IPS DF 6.9 (cell line): ENCODE measurements around the gene ZFPM1.

Source experiments
- DNase-seq: peaks from one replicate; pipeline ENCODE4 v3.0.0-alpha.2; 2013; ENCODE audit warnings: low read depth, low spot score
- H3K27ac ChIP-seq: one replicate; pipeline ENCODE4 v1.5.1; 2013; ENCODE audit warnings: low read length, control low read depth
- H3K27me3 ChIP-seq: 2 replicates; pipeline ENCODE4 v1.6.1; 2013; ENCODE audit warnings: mild to moderate bottlenecking, low read length; ENCODE audit not compliant: control insufficient read depth, insufficient read depth
- H3K36me3 ChIP-seq: 2 replicates; pipeline ENCODE4 v1.6.1; 2013; ENCODE audit warnings: low read length; ENCODE audit not compliant: control insufficient read depth, insufficient read depth
- H3K4me1 ChIP-seq: 2 replicates; pipeline ENCODE4 v1.6.1; 2013; ENCODE audit warnings: low read length; ENCODE audit not compliant: control insufficient read depth, insufficient read depth
- H3K4me3 ChIP-seq: 2 replicates; pipeline ENCODE4 v1.5.1; 2013; ENCODE audit warnings: mild to moderate bottlenecking, low read length
- H3K9me3 ChIP-seq: 2 replicates; pipeline ENCODE4 v1.6.1; 2013; ENCODE audit warnings: low read length, inconsistent platforms; ENCODE audit not compliant: control insufficient read depth, insufficient read depth
- WGBS: extraction: QIAGEN DNeasy Blood & Tissue Kit; methylation state at CpG from one replicate; pipeline ENCODE4 v1.1.7; 2013; ENCODE audit warnings: mixed read lengths, missing lambda C conversion rate; ENCODE audit not compliant: insufficient read length, insufficient coverage; 5-methylcytosine and 5-hydroxymethylcytosine counted together

Gene ZFPM1

DNA sequence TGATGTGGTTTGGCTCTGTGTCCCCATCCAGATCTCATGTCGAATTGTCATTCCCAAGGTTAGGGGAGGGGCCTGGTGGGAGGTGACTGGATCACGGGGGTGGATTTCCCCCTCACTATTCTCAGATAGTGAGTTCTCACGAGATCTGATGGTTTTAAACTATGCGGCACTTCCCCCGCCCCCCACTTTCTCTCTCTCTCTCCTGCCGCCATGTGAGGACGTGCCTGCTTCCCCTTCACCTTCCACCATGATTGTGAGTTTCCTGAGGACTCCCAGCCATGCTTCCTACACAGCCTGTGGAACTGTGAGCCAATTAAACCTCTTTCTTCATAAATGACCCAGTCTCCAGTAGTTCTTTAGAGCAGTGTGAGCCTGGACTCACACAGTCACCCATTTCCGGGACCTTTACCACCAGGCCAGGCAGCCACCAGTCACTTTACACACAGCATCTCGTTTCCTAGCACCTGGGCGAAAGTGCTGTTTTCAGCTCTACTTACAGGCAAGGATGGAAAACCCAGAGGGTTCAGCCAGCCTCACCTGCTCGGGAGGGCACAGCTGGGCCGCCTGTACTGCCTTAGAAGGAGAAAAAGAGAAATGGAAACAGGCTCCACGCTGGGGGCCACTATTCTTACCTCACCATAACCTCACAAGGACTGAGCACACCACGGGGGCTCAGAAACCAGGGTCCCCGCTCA is 103.4 kb downstream of the ZFPM1 start:
- H3K4me3 ChIP-seq: no peak overlapping the region
- no peaks in the 10 kb centered on the region for H3K4me1 ChIP-seq
- DNase-seq: no peak
- no CpG with 5 or more reads among the region's 15 CpGs for WGBS
- H3K27me3 ChIP-seq: no peaks in the 10 kb centered on the region
- no peaks in the 10 kb centered on the region for H3K9me3 ChIP-seq
- no peaks in the 10 kb centered on the region for H3K36me3 ChIP-seq
- H3K27ac ChIP-seq: no peak overlapping the region

DNA sequence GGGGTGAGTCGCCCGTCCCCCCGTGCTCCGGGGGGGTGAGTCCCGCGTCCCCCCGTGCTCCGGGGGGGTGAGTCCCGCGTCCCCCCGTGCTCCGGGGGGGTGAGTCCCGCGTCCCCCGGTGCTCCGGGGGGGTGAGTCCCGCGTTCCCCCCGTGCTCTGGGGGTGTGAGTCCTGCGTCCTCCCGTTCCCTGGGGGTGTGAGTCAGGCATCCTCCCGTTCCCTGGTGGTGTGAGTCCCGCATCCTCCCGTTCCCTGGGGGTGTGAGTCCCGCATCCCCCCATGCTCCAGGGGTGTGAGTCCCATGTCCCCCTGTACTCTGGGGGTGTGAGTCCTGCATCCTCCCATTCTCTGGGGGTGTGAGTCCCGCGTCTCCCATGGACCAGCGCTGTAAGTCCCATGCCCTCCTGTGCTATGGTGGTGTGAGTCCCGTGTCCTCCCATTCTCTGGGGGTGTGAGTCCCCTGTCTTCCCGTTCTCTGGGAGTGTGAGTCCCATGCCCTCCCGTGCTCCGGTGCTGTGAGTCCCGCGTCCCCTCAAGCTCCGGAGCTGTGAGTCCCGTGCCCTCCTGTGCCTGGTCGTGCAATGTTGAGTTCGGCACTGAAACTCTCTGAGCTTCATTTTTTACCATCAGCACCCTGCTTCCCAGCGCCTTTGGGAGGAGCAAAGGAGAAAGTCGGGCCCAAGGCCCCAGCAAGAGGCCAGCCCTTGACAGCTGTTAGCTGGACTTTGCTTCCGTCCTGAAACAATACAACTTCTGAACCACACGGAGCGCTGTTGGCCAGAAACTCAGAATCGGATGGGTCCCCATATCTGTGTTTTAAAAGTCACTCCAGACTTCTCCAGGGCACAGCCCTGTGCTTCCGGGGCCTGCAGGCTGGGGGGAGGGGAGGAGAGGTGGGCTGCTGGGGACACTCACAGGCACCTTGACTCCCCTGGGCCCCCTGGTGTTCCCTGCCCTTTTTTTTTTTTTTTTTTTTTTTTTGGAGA is 105.7 kb downstream of the ZFPM1 start:
- no CpG with 5 or more reads among the region's 45 CpGs for whole genome bisulfite sequencing
- no peak for DNase-seq
- H3K4me3 ChIP-seq: no peak overlapping the region

DNA sequence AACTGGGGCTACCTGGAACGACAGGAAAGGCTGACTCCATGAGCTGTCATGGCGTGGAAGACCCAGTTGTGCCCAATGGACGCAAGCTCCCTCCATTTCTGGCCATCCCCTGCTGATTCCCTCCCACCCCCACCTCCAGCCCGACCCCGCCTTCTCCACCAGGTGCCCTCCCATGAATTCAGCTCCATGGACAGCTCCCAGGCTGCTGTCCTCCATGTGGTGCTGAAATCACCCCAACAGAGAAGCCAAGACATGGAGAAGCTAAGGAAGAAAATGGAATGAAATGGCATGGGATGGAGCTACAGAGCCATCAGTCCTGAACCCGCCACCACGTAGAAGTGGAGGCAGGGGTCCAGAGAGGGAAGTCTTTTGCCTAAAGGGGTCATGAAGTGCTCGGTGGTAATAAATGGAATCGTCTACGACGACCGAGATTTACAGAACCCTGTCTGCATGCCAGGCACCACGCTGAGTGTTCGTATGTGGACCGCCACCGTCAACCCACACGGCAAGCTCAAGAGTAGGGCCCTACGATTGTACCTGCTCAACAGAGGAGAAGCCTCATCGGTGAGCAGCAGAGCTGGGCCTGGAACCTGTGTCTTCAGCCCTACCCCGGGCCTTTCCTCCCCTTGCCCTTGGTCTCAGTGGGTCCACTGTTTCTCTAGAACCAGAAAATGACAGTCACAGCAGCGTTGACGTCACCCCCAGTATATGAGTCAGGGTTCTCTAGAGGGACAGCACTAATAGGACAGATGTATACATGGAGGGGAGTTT is 107.8 kb downstream of the ZFPM1 start:
- Histone ChIP-seq H3K9me3 (no peaks in the 10 kb centered on the region), H3K27me3 (no peaks in the 10 kb centered on the region), H3K4me3 (no peak overlapping the region), H3K36me3 (no peaks in the 10 kb centered on the region), H3K4me1 (no peaks in the 10 kb centered on the region), H3K27ac (no peak overlapping the region)
- WGBS: no CpG with 5 or more reads among the region's 22 CpGs
- no peak for DNase-seq

More for the DNA sequence above, 105.7 kb downstream of the ZFPM1 start:
- no peaks in the 10 kb centered on the region for H3K4me1 ChIP-seq
- no peak overlapping the region for H3K27ac ChIP-seq
- H3K9me3 ChIP-seq: no peaks in the 10 kb centered on the region
- no peaks in the 10 kb centered on the region for H3K27me3 ChIP-seq
- no peaks in the 10 kb centered on the region for H3K36me3 ChIP-seq

DNA sequence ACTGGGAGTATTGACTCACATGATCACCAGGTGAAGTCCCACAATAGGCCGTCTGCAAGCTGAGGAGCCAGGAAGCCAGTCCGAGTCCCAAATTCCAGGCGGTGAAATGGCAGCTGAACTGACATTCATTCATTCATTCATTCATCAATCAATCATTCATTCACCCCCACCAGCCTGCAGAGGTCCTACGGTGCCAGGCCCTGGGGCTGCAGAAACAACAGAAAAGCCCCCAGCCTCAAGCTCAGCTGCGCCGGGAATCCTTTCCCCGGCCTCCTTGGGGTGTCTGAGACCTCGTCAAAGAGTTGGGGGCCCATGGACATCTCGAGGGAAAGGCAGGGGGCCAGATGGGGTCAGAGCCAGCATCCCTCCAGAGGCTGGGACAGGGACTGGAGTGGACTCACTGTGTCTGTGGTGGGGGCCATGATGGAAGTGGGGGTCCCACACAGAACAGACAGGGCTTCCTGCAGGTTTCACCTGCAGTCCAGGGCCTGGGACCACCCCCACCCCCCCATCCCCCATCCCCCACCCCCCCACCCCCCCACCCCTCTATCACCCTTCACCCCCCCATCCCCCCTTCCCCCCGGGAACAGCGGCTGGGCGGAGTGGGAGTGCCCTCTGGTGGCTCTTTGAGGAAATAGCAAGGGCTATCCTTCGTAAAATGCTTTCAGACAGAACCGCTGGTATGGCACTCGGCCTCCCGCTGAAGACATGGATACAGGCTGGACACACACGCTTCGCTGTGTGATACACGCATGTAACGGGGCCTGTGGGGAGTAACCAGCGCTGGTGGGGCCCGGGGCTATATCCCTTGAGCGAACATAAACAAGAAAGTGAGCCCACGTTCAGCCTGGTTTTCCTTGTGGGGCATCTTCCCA is 108.6 kb downstream of the ZFPM1 start:
- no peak for DNase-seq
- no peaks in the 10 kb centered on the region for H3K9me3 ChIP-seq
- no peaks in the 10 kb centered on the region for H3K4me1 ChIP-seq
- no peak overlapping the region for H3K27ac ChIP-seq
- H3K27me3 ChIP-seq: no peaks in the 10 kb centered on the region
- no CpG with 5 or more reads among the region's 24 CpGs for WGBS
- H3K36me3 ChIP-seq: no peaks in the 10 kb centered on the region
- no peak overlapping the region for H3K4me3 ChIP-seq

DNA sequence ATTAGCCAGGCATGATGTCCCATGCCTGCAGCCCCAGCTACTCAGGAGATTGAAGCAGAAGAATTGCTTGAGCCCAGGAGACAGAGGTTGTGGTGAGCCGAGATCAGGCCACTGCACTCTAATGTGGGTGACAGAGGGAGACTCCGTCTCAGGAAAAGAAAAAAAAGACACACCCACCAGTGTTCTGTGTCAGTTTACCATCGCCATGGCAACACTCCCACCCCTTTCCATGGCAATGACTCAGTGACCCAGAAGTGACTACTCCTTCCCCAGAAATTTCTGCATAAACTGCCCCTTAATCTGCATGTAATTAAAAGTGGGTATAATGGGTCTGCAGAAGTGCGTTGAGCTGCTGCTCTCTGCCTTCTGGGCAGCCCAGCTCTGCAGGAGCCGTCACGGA is 113.1 kb downstream of the ZFPM1 start:
- WGBS: no CpG with 5 or more reads among the region's 6 CpGs
- Histone ChIP-seq H3K27me3 (no peaks in the 10 kb centered on the region), H3K9me3 (no peaks in the 10 kb centered on the region), H3K36me3 (no peaks in the 10 kb centered on the region), H3K4me1 (peaks cover 2% of the 10 kb centered on the region; the same call in 1 of the 2 replicates), H3K4me3 (no peak overlapping the region), H3K27ac (no peak overlapping the region)
- no peak for DNase-seq

DNA sequence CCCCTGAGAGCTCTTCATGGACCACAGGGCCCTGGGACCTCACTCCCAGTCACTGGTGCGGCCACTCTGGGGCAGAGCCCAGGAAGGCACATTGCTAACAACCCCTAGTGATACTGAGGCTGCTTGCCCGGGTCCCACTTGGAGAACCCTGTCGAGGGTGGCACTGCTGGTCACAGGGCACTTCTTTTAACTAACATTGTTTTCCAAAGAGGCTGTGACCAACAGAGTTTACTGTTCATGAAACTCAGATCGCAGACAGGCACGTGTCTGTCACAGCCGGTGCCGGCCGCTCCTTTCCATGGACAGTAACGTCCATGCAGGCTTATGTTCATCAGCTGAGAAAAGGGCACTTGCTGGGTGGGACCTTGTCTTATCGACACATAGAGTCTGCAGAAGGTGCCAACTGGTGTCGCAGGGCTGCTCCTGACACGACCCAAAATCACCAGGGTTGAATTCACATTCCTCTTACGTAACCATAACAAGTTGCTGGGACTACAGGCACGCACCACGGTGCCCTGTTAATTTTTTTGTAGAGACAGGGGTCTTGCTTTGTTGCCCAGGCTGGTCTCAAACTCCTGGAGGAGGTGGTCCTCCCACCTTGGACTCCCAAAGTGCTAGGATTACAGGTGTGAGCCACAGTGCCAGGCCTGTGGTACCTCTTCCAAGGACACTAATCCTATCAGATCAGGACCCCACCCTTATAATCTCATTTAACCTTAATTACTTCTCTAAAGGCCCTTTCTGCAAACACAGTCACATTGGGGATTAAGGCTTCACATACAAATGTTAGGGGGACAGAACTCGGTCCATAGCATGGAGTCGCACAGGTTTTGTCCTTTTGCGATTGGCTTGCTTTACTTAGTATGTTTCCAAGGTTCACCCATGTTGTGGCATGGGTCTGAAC is 115.9 kb downstream of the ZFPM1 start:
- H3K9me3 ChIP-seq: no peaks in the 10 kb centered on the region
- H3K4me3 ChIP-seq: peak overlapping the region; percentile 73; the same call in 1 of the 2 replicates
- no peaks in the 10 kb centered on the region for H3K27me3 ChIP-seq
- no peak for DNase-seq
- no CpG with 5 or more reads among the region's 18 CpGs for WGBS
- H3K27ac ChIP-seq: no peak overlapping the region
- peaks cover 2% of the 10 kb centered on the region; the same call in 1 of the 2 replicates for H3K4me1 ChIP-seq
- no peaks in the 10 kb centered on the region for H3K36me3 ChIP-seq

DNA sequence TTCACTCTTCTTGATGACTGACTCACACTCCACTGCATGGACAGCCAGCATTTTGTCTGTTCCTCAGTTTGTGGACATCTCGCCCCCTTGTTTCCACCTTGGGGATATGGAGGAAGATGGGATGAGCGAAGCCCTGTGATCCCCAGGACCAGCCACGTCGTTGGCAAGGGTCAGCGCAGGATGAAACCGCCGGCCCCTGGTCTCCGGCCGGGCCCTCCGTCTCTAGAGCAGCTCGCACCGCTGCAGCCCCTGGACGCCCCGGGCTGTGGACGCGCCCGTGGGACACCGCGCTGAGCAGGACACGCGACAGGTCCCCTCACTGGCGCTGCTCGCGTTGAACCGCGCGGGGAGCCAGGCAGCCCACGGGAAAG is 116.5 kb downstream of the ZFPM1 start:
- Histone ChIP-seq H3K27me3 (no peaks in the 10 kb centered on the region), H3K4me3 (peak overlapping the region; percentile 73), H3K9me3 (no peaks in the 10 kb centered on the region), H3K27ac (no peak overlapping the region), H3K36me3 (no peaks in the 10 kb centered on the region), H3K4me1 (peaks cover 2% of the 10 kb centered on the region; the same call in 1 of the 2 replicates)
- no CpG with 5 or more reads among the region's 28 CpGs for WGBS
- no peak for DNase-seq

DNA sequence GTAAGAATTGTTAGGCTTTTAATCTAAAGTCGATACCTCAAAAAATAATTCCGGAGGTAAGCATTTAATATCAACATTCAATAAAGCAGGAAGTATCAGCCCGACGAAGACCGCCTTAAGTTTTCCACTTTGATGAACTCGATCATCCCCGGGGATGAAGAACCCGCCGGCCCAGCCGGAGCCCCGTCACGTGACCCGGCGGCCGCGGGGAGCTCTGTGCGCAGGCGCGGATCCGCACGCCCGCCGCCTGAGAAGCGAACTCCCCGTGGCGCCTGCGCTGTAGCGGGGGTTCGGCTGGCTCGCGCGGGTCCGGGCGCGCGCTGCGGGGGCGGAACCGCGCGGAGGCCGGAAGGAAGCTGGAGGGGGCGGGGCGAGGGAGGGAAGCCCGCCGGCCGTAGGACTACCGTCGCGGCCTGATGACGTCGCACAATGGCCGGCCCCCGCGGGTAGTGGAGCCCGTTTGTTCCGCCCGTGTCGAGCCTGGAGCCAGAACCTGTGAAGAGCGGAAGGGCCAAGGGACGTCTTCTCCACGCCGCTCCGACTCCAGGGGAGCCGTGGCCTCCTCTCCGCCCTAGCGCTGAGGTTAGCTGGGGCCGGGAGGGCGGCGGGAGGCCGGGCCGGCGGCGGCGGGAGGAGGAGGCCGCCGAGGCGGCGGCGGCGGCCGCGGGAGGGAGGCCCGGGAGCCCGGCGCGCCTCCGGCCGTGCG is 117.1 kb downstream of the ZFPM1 start, which contains the start of gene ZC3H18:
TSS of gene ZC3H18 (plus strand) at position 419 of the 706 bp plus-strand sequence. CDS start 6,721 bp downstream, outside the sequence.
- H3K9me3 ChIP-seq: no peaks in the 10 kb centered on the region
- no peaks in the 10 kb centered on the region for H3K27me3 ChIP-seq
- H3K4me3 ChIP-seq: peak within 1 kb of the TSS; percentile 73
- WGBS: no CpG with 5 or more reads among the region's 90 CpGs
- H3K27ac ChIP-seq: no peak within 1 kb of the TSS
- H3K36me3 ChIP-seq: no peaks in the 10 kb centered on the region
- H3K4me1 ChIP-seq: peaks cover 2% of the 10 kb centered on the region; the same call in 1 of the 2 replicates
- DNase-seq: peak; percentile 90
